PC-9 (cell line): Measurements from ENCODE around the gene CCKAR. TPM values are rescaled to one million over a fixed set of nuclear protein-coding genes. Genes with fewer than 3 reads are reported as not detected.

Experiments used
- BruUV-seq: library from RNA; stranded (reverse); fragments of 400-500 nt; replicated peaks from 2 replicates; lab custom pipeline; 2021; lab: Mats Ljungman, UMichigan
- CTCF ChIA-PET: fragments of 300-600 bp; sonication (Branson Sonifier 250); formaldehyde crosslinking; loops from one replicate; lab custom pipeline; 2022; ENCODE audit warnings: antibody characterized with exemption; lab: Charles Lee
- POLR2A ChIA-PET: fragments of 300-600 bp; sonication (Branson Sonifier 250); formaldehyde crosslinking; loops from one replicate; lab custom pipeline; 2022; ENCODE audit warnings: antibody characterized with exemption; ENCODE audit not compliant: unreplicated experiment; lab: Charles Lee
- DNase-seq, 2 experiments: peaks; one replicate each; pipeline versions ENCODE4 v3.0.0 to v3.0.0-alpha.2; 2015 to 2022; ENCODE audit warnings: mixed read lengths in 1 of 2
- H2AFZ ChIP-seq: fragments of 200-600 bp; sonication (generic); 2 replicates; pipeline ENCODE4 v1.8.1; 2017; ENCODE audit warnings: antibody characterized with exemption
- H3F3A ChIP-seq: fragments of 200-600 bp; sonication (generic); 2 replicates; pipeline ENCODE4 v1.8.1; 2017; ENCODE audit warnings: antibody characterized with exemption, mild to moderate bottlenecking, low read depth; ENCODE audit not compliant: insufficient read depth
- H3K27ac ChIP-seq: fragments of 200-600 bp; sonication (generic); 2 replicates; pipeline ENCODE4 v1.6.1; 2016; ENCODE audit warnings: mixed run types
- H3K27me3 ChIP-seq: fragments of 200-600 bp; sonication (generic); 2 replicates; pipeline ENCODE4 v1.6.1; 2016; ENCODE audit warnings: low read depth, mixed run types; ENCODE audit not compliant: insufficient read depth
- H3K36me3 ChIP-seq: fragments of 200-600 bp; sonication (generic); 2 replicates; pipeline ENCODE4 v1.6.1; 2016; ENCODE audit warnings: low read depth, mixed run types
- H3K4me1 ChIP-seq: fragments of 200-600 bp; sonication (generic); replicated peaks from 2 replicates; pipeline ENCODE4 v1.6.1; 2016; ENCODE audit warnings: mixed run types; ENCODE audit not compliant: insufficient read depth
- H3K4me2 ChIP-seq: fragments of 200-600 bp; sonication (generic); 2 replicates; pipeline ENCODE4 v1.6.1; 2017; ENCODE audit warnings: mixed run types
- H3K4me3 ChIP-seq: fragments of 200-600 bp; sonication (generic); 2 replicates; pipeline ENCODE4 v1.6.1; 2016; ENCODE audit warnings: mixed run types
- H3K79me2 ChIP-seq: fragments of 200-600 bp; sonication (generic); 2 replicates; pipeline ENCODE4 v1.6.1; 2017; ENCODE audit warnings: low read depth, mixed run types
- H3K9me2 ChIP-seq: fragments of 200-600 bp; sonication (generic); 2 replicates; pipeline ENCODE4 v1.8.1; 2017; ENCODE audit warnings: mild to moderate bottlenecking; ENCODE audit not compliant: insufficient read depth
- H3K9me3 ChIP-seq: fragments of 200-600 bp; sonication (generic); 2 replicates; pipeline ENCODE4 v1.8.1; 2016; ENCODE audit warnings: low read depth; ENCODE audit not compliant: insufficient read depth
- H4K20me1 ChIP-seq: fragments of 200-600 bp; sonication (generic); 2 replicates; pipeline ENCODE4 v1.8.1; 2017; ENCODE audit not compliant: insufficient read depth
- CTCF ChIP-seq: fragments of 200-600 bp; sonication (generic); conservative IDR thresholded peaks from 2 replicates; pipeline ENCODE4 v1.6.1; 2017; ENCODE audit warnings: mixed run types, antibody characterized with exemption, mild to moderate bottlenecking, moderate library complexity
- EZH2 ChIP-seq: fragments of 200-600 bp; sonication (generic); IDR thresholded peaks from 2 replicates; pipeline ENCODE4 v1.8.0; 2017; ENCODE audit warnings: antibody characterized with exemption, low read depth
- intact Hi-C: fragments of 100-400 bp; cut with micrococcal nuclease; formaldehyde crosslinking; loops from one replicate; pipeline ENCODE4 v1.10.0; 2022; ENCODE audit not compliant: unreplicated experiment
- total RNA-seq: library from RNA; stranded (reverse); gene quantifications from 2 replicates; pipeline ENCODE4 v1.2.3, GENCODE V29; 2021

Gene CCKAR
- total RNA-seq, 1 experiment from 2014 or later = not detected

GRCh38 chr4:26491449-26492170 is 1.3 kb upstream of the CCKAR start:
- H3K9me3 ChIP-seq = no peaks in the 10 kb centered on the region
- peaks cover 30% of the 10 kb centered on the region for H3K27me3 ChIP-seq
- H3K79me2 ChIP-seq = no peaks in the 10 kb centered on the region
- H2AFZ ChIP-seq = no peak overlapping the region
- DNase-seq = no peak
- no peak overlapping the region for H3K4me2 ChIP-seq
- no peaks in the 10 kb centered on the region for H3K36me3 ChIP-seq
- intact Hi-C loops = no loop called here
- TF ChIP-seq CTCF = no peak
- no peak for TF ChIP-seq EZH2
- no peak overlapping the region for H3K27ac ChIP-seq
- no peaks in the 10 kb centered on the region for H3K9me2 ChIP-seq
- H3K4me1 ChIP-seq = no peaks in the 10 kb centered on the region
- no peaks in the 10 kb centered on the region for H3F3A ChIP-seq
- H3K4me3 ChIP-seq = no peak overlapping the region
- ChIA-PET POLR2A (no interaction called here), CTCF (no interaction called here)
- BruUV-seq = no TSS peak
- H4K20me1 ChIP-seq = no peaks in the 10 kb centered on the region

- POLR2A ChIA-PET = no interaction called here
Measured at GRCh38 chr4:26490960-26491284, 638 bp upstream of the CCKAR start.

GRCh38 chr4:26489101-26489985 is 941 bp downstream of the CCKAR start:
- intact Hi-C loops = no loop called here
- Histone ChIP-seq H3K36me3 (no peaks in the 10 kb centered on the region), H3K9me3 (no peaks in the 10 kb centered on the region), H3K9me2 (no peaks in the 10 kb centered on the region), H3K4me1 (no peaks in the 10 kb centered on the region), H3K4me3 (no peak overlapping the region), H3K79me2 (no peaks in the 10 kb centered on the region), H3F3A (no peaks in the 10 kb centered on the region), H2AFZ (no peak overlapping the region), H4K20me1 (no peaks in the 10 kb centered on the region), H3K4me2 (no peak overlapping the region), H3K27ac (no peak overlapping the region), H3K27me3 (peaks cover 30% of the 10 kb centered on the region)
- no peak for DNase-seq
- no peak for TF ChIP-seq CTCF
- TF ChIP-seq EZH2 = no peak
- CTCF ChIA-PET = no interaction called here
- POLR2A ChIA-PET = no interaction called here
- no TSS peak for BruUV-seq

More at GRCh38 chr4:26490960-26491284, 638 bp upstream of the CCKAR start:
- no peaks in the 10 kb centered on the region for H4K20me1 ChIP-seq
- TF ChIP-seq EZH2 (no peak), CTCF (no peak)
- no peaks in the 10 kb centered on the region for H3K36me3 ChIP-seq
- peaks cover 30% of the 10 kb centered on the region for H3K27me3 ChIP-seq
- no peak for DNase-seq
- H2AFZ ChIP-seq = no peak overlapping the region
- H3K4me3 ChIP-seq = no peak overlapping the region
- no peak overlapping the region for H3K4me2 ChIP-seq
- no TSS peak for BruUV-seq
- H3K9me2 ChIP-seq = no peaks in the 10 kb centered on the region
- no peaks in the 10 kb centered on the region for H3K9me3 ChIP-seq
- H3F3A ChIP-seq = no peaks in the 10 kb centered on the region
- no peak overlapping the region for H3K27ac ChIP-seq
- CTCF ChIA-PET = no interaction called here
- intact Hi-C loops = no loop called here
- no peaks in the 10 kb centered on the region for H3K4me1 ChIP-seq
- H3K79me2 ChIP-seq = no peaks in the 10 kb centered on the region
